H9 (cell line): ENCODE results near the gene SHBG. TPM values are rescaled to one million over a fixed set of nuclear protein-coding genes. Genes with fewer than 3 reads are reported as not detected.

Source experiments
- DNase-seq: peaks from one replicate; pipeline ENCODE4 v3.0.0-alpha.2; 2017
- H2AFZ ChIP-seq: one replicate; pipeline ENCODE4 v1.6.1; 2013; ENCODE audit warnings: mild to moderate bottlenecking, low read length, control low read depth, moderate library complexity
- H2AK5ac ChIP-seq: 2 replicates; pipeline ENCODE4 v1.6.1; 2013; ENCODE audit warnings: low read length, control low read depth, mixed read lengths; ENCODE audit not compliant: insufficient read length
- H2BK120ac ChIP-seq: one replicate; pipeline ENCODE4 v1.6.1; 2013; ENCODE audit warnings: low read depth, mild to moderate bottlenecking, low read length, control low read depth, inconsistent platforms; ENCODE audit not compliant: poor library complexity, severe bottlenecking
- H2BK12ac ChIP-seq: 2 replicates; pipeline ENCODE4 v1.6.1; 2013; ENCODE audit warnings: low read length, control low read depth, mixed read lengths, low read depth; ENCODE audit not compliant: insufficient read length
- H2BK15ac ChIP-seq: 2 replicates; pipeline ENCODE4 v1.6.1; 2013; ENCODE audit warnings: low read depth, low read length, control low read depth
- H2BK20ac ChIP-seq: one replicate; pipeline ENCODE4 v1.6.1; 2013; ENCODE audit warnings: low read depth, mild to moderate bottlenecking, low read length, control low read depth, inconsistent platforms; ENCODE audit not compliant: poor library complexity, severe bottlenecking
- H2BK5ac ChIP-seq: 2 replicates; pipeline ENCODE4 v1.6.1; 2013; ENCODE audit warnings: low read length, control low read depth, mixed read lengths; ENCODE audit not compliant: insufficient read length
- H3K14ac ChIP-seq: 2 replicates; pipeline ENCODE4 v1.6.1; 2013; ENCODE audit warnings: low read length, control low read depth; ENCODE audit not compliant: insufficient read depth
- H3K18ac ChIP-seq: 2 replicates; pipeline ENCODE4 v1.6.1; 2013; ENCODE audit warnings: low read depth, mild to moderate bottlenecking, mixed read lengths, low read length, control low read depth; ENCODE audit not compliant: insufficient read length
- H3K23ac ChIP-seq: 2 replicates; pipeline ENCODE4 v1.6.1; 2013; ENCODE audit warnings: low read length, control low read depth, mixed read lengths, low read depth; ENCODE audit not compliant: insufficient read length
- H3K23me2 ChIP-seq: 2 replicates; pipeline ENCODE4 v1.6.1; 2013; ENCODE audit warnings: low read depth, mild to moderate bottlenecking, mixed read lengths, low read length, control low read depth; ENCODE audit not compliant: insufficient read length, poor library complexity, severe bottlenecking
- H3K27ac ChIP-seq: 2 replicates; pipeline ENCODE4 v1.5.1; 2013; ENCODE audit warnings: low read length, control low read depth, mixed read lengths, low read depth; ENCODE audit not compliant: insufficient read length
- H3K27me3 ChIP-seq: 2 replicates; pipeline ENCODE4 v1.6.1; 2013; ENCODE audit warnings: low read length, control low read depth, inconsistent platforms; ENCODE audit not compliant: insufficient read depth
- H3K4ac ChIP-seq: 2 replicates; pipeline ENCODE4 v1.6.1; 2013; ENCODE audit warnings: low read depth, mild to moderate bottlenecking, control low read depth, inconsistent platforms, low read length, moderate library complexity
- H3K4me1 ChIP-seq: 2 replicates; pipeline ENCODE4 v1.6.1; 2013; ENCODE audit warnings: low read length, control low read depth, inconsistent platforms; ENCODE audit not compliant: insufficient read depth
- H3K4me2 ChIP-seq: 2 replicates; pipeline ENCODE4 v1.6.1; 2013; ENCODE audit warnings: low read length, control low read depth, mixed read lengths; ENCODE audit not compliant: insufficient read length, insufficient read depth
- H3K56ac ChIP-seq: 2 replicates; pipeline ENCODE4 v1.6.1; 2013; ENCODE audit warnings: low read depth, mild to moderate bottlenecking, mixed read lengths, low read length, control low read depth; ENCODE audit not compliant: insufficient read length
- H3K79me1 ChIP-seq: 2 replicates; pipeline ENCODE4 v1.6.1; 2013; ENCODE audit warnings: low read depth, mild to moderate bottlenecking, moderate library complexity, low read length, control low read depth, inconsistent platforms; ENCODE audit not compliant: insufficient read depth, poor library complexity, severe bottlenecking
- H3K79me2 ChIP-seq: 2 replicates; pipeline ENCODE4 v1.6.1; 2013; ENCODE audit warnings: low read length, control low read depth, inconsistent platforms; ENCODE audit not compliant: insufficient read depth
- H3K9ac ChIP-seq: 2 replicates; pipeline ENCODE4 v1.6.1; 2013; ENCODE audit warnings: low read length, control low read depth, mixed read lengths; ENCODE audit not compliant: insufficient read length; ENCODE audit errors: extremely low read depth
- H3K9me3 ChIP-seq: one replicate; pipeline ENCODE4 v1.6.1; 2013; ENCODE audit warnings: low read depth, low read length, inconsistent platforms; ENCODE audit not compliant: control insufficient read depth
- H3T11ph ChIP-seq: one replicate; pipeline ENCODE4 v1.6.1; 2013; ENCODE audit warnings: mild to moderate bottlenecking, low read length, control low read depth, inconsistent platforms
- H4K20me1 ChIP-seq: one replicate; pipeline ENCODE4 v1.6.1; 2013; ENCODE audit not compliant: control insufficient read depth, insufficient read length, insufficient read depth
- H4K5ac ChIP-seq: 2 replicates; pipeline ENCODE4 v1.6.1; 2013; ENCODE audit warnings: low read depth, mild to moderate bottlenecking, mixed read lengths, low read length, control low read depth; ENCODE audit not compliant: insufficient read length
- H4K8ac ChIP-seq: replicated peaks from 2 replicates; pipeline ENCODE4 v1.6.1; 2013; ENCODE audit warnings: low read length, control low read depth, mixed read lengths, low read depth; ENCODE audit not compliant: insufficient read length
- H4K91ac ChIP-seq: 2 replicates; pipeline ENCODE4 v1.6.1; 2013; ENCODE audit warnings: low read depth, mild to moderate bottlenecking, moderate library complexity, mixed read lengths, low read length, control low read depth; ENCODE audit not compliant: insufficient read length
- H3K27ac Mint-ChIP-seq, 3 experiments: 2 replicates in 2 of 3; 3 replicates in 1 of 3; pipeline ENCODE4 v1.8.0; 2020 to 2021; ENCODE audit warnings: mixed read lengths in 3 of 3, mild to moderate bottlenecking in 1 of 3, moderate library complexity in 1 of 3
- H3K27me3 Mint-ChIP-seq: 2 replicates; pipeline ENCODE4 v1.8.0; 2021; ENCODE audit warnings: low read depth, mild to moderate bottlenecking, moderate library complexity, mixed read lengths
- H3K36me3 Mint-ChIP-seq, 3 experiments: 2 replicates in 2 of 3; 3 replicates in 1 of 3; pipeline ENCODE4 v1.8.0; 2020 to 2021; ENCODE audit warnings: low read depth in 3 of 3, mixed read lengths in 3 of 3; ENCODE audit not compliant: insufficient read depth in 1 of 3
- H3K4me1 Mint-ChIP-seq, 2 experiments: 2 replicates each; pipeline ENCODE4 v1.8.0; 2020; ENCODE audit warnings: mixed read lengths in 2 of 2
- H3K4me3 Mint-ChIP-seq, 2 experiments: 2 replicates in 1 of 2; 3 replicates in 1 of 2; pipeline ENCODE4 v1.8.0; 2020 to 2021; ENCODE audit warnings: mild to moderate bottlenecking in 2 of 2, mixed read lengths in 2 of 2, moderate library complexity in 1 of 2
- H3K9me3 Mint-ChIP-seq, 2 experiments: 2 replicates in 1 of 2; 3 replicates in 1 of 2; pipeline ENCODE4 v1.8.0; 2020; ENCODE audit warnings: mild to moderate bottlenecking in 2 of 2, mixed read lengths in 2 of 2, moderate library complexity in 1 of 2
- WGBS: extraction: QIAGEN DNeasy Blood & Tissue Kit; methylation state at CpG from one replicate; pipeline ENCODE4 v1.1.7; 2013; ENCODE audit warnings: missing lambda C conversion rate, low lambda C conversion rate, mixed read lengths; ENCODE audit not compliant: insufficient read length; ENCODE audit errors: extremely low coverage; 5-methylcytosine and 5-hydroxymethylcytosine counted together
- total RNA-seq: library from RNA; stranded (reverse); gene quantifications from 2 replicates; pipeline ENCODE4 v1.2.1, GENCODE V29; 2021
- TF ChIP-seq, protein P1 (sequence below): fragments of 200-600 bp; sonication (generic); conservative IDR thresholded peaks from 3 replicates; pipeline ENCODE4 v1.8.0; 2021; ENCODE audit warnings: antibody characterized with exemption, mild to moderate bottlenecking

SHBG gene
- total RNA-seq, 1 experiment from 2014 or later = 1.6 TPM

DNA sequence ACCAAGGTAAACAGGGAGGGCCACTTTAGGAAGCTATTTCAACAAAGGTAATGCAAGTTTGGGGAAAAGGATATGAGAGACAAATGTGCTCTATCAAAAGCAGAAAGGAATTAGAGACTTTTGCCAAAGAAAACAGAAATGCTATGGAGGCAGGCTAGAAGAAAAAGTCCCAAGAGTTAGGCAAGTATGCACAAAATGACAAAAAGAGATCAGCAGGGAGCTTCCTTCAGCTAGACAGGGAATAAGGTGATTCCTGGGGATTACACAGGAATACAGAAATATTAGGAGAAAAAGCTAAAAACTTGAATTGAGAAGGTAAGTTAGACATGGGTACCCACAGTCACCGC lies 17.7 kb upstream of the SHBG start:
- H3K36me3 Mint-ChIP-seq = peaks cover 6 to 20% (median 14%) of the 10 kb centered on the region in 3 experiments; a peak in 6 of 7 replicates
- H3K23ac ChIP-seq = no peak overlapping the region
- peak overlapping the region in 1 of 2 experiments; percentile 89; a peak in 3 of 5 replicates for H3K4me3 Mint-ChIP-seq
- H3T11ph ChIP-seq = no peak overlapping the region
- H4K5ac ChIP-seq = no peak overlapping the region
- H2BK15ac ChIP-seq = no peak overlapping the region
- no CpG with 5 or more reads among the region's 1 CpG for WGBS
- no peak overlapping the region for H3K9ac ChIP-seq
- H3K9me3 ChIP-seq = no peaks in the 10 kb centered on the region
- H3K4me1 ChIP-seq = peaks cover 5% of the 10 kb centered on the region
- peaks cover 9% of the 10 kb centered on the region; the same call in 1 of the 2 replicates for H3K79me2 ChIP-seq
- peaks cover 7% of the 10 kb centered on the region for H3K23me2 ChIP-seq
- H3K9me3 Mint-ChIP-seq = no peaks in the 10 kb centered on the region
- no peak overlapping the region for H3K4ac ChIP-seq
- no peak overlapping the region for H2BK5ac ChIP-seq
- H3K27me3 ChIP-seq = no peaks in the 10 kb centered on the region
- no peak overlapping the region for H3K27ac ChIP-seq
- no peak overlapping the region for H3K27ac Mint-ChIP-seq
- no peak overlapping the region for H3K4me2 ChIP-seq
- H3K14ac ChIP-seq = no peak overlapping the region
- no peak overlapping the region for H2AK5ac ChIP-seq
- H3K79me1 ChIP-seq = no peaks in the 10 kb centered on the region
- no peak for DNase-seq
- peaks cover 22 to 23% of the 10 kb centered on the region in 2 experiments for H3K4me1 Mint-ChIP-seq
- no peak overlapping the region for H3K56ac ChIP-seq
- H2AFZ ChIP-seq = no peak overlapping the region
- H3K18ac ChIP-seq = no peak overlapping the region
- H2BK20ac ChIP-seq = no peak overlapping the region
- H3K27me3 Mint-ChIP-seq = no peaks in the 10 kb centered on the region
- no peak overlapping the region for H2BK12ac ChIP-seq
- no peak overlapping the region for H2BK120ac ChIP-seq
- no peaks in the 10 kb centered on the region for H4K20me1 ChIP-seq
- H4K91ac ChIP-seq = no peak overlapping the region
- TF ChIP-seq, protein P1, sequence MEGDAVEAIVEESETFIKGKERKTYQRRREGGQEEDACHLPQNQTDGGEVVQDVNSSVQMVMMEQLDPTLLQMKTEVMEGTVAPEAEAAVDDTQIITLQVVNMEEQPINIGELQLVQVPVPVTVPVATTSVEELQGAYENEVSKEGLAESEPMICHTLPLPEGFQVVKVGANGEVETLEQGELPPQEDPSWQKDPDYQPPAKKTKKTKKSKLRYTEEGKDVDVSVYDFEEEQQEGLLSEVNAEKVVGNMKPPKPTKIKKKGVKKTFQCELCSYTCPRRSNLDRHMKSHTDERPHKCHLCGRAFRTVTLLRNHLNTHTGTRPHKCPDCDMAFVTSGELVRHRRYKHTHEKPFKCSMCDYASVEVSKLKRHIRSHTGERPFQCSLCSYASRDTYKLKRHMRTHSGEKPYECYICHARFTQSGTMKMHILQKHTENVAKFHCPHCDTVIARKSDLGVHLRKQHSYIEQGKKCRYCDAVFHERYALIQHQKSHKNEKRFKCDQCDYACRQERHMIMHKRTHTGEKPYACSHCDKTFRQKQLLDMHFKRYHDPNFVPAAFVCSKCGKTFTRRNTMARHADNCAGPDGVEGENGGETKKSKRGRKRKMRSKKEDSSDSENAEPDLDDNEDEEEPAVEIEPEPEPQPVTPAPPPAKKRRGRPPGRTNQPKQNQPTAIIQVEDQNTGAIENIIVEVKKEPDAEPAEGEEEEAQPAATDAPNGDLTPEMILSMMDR = no peak
- H4K8ac ChIP-seq = no peak overlapping the region
